Measurements from ENCODE around the gene CYB561.

Gene CYB561

DNA sequence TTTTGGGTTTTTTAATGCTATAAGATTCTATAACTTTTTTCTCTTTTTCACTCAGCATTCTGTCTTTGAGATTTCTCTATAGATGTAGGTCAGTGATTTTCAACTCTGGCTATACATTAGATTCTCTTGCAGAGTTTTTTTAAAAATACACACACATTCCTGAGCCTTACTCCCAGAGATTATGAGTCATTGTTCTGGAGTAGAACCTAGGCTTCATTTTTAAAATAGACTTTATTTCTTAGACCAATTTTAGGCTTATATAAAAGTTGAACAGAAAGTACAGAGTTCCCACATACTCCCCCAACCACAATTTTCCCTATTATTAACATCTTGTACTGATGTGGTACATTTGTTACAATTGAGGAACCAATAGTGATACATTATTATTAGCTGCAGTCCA, 63.3 kb downstream of the CYB561 start:
- TF ChIP-seq, protein P1, sequence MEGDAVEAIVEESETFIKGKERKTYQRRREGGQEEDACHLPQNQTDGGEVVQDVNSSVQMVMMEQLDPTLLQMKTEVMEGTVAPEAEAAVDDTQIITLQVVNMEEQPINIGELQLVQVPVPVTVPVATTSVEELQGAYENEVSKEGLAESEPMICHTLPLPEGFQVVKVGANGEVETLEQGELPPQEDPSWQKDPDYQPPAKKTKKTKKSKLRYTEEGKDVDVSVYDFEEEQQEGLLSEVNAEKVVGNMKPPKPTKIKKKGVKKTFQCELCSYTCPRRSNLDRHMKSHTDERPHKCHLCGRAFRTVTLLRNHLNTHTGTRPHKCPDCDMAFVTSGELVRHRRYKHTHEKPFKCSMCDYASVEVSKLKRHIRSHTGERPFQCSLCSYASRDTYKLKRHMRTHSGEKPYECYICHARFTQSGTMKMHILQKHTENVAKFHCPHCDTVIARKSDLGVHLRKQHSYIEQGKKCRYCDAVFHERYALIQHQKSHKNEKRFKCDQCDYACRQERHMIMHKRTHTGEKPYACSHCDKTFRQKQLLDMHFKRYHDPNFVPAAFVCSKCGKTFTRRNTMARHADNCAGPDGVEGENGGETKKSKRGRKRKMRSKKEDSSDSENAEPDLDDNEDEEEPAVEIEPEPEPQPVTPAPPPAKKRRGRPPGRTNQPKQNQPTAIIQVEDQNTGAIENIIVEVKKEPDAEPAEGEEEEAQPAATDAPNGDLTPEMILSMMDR (IDR thresholded peaks at IDR 0.05; ENCODE audit: extremely low read depth, missing control alignments) = no peak
- DNase-seq (ENCODE audit: low spot score) = no peak

Measured in GM20000 (cell line).